Right lobe of liver (tissue), 6 donors: Measurements from ENCODE around the gene CNOT2. TPM values are rescaled to one million over a fixed set of nuclear protein-coding genes. Genes with fewer than 3 reads are reported as not detected.

Source experiments
- ATAC-seq, 4 donors: fragments of 200-7000 bp; cut with Tn5 transposase; one replicate each; pipeline ENCODE4 v1.9.1; 2020; ENCODE audit warnings: mild to moderate bottlenecking in 4 of 4, moderate library complexity in 4 of 4
- DNase-seq, 3 donors: peaks; one replicate each; pipeline ENCODE4 v3.0.0-alpha.2; 2020
- H3K27ac ChIP-seq, 3 donors: fragments of 200-600 bp; one replicate each; pipeline ENCODE4 v1.8.0; 2022
- H3K27me3 ChIP-seq, 2 donors: fragments of 200-600 bp; one replicate each; pipeline ENCODE4 v1.8.0; 2022
- H3K36me3 ChIP-seq, 4 donors: fragments of 200-600 bp; sonication (generic) in 1 of 4; one replicate each; pipeline versions ENCODE4 v1.5.1 to v1.8.0; 2017 to 2022; ENCODE audit warnings: control low read depth in 1 of 4
- H3K4me1 ChIP-seq, 4 donors: fragments of 200-600 bp; sonication (generic) in 1 of 4; one replicate each; pipeline versions ENCODE4 v1.5.1 to v1.8.0; 2017 to 2022; ENCODE audit warnings: control low read depth in 1 of 4
- H3K4me3 ChIP-seq, 3 donors: fragments of 200-600 bp; one replicate each; pipeline ENCODE4 v1.8.0; 2022
- H3K9me3 ChIP-seq, 4 donors: fragments of 200-600 bp; sonication (generic) in 1 of 4; one replicate each; pipeline versions ENCODE4 v1.5.1 to v1.8.0; 2017 to 2022; ENCODE audit warnings: control low read depth in 1 of 4
- POLR2A ChIP-seq: fragments of 450-650 bp; IDR thresholded peaks from one replicate; pipeline ENCODE4 v1.6.1; 2017; ENCODE audit warnings: antibody characterized with exemption, mild to moderate bottlenecking
- WGBS: methylation state at CpG from one replicate; pipeline ENCODE4 v1.1.6; 2018; ENCODE audit warnings: low coverage, low lambda C conversion rate; ENCODE audit not compliant: insufficient coverage; ENCODE audit errors: missing lambda C conversion rate; 5-methylcytosine and 5-hydroxymethylcytosine counted together
- intact Hi-C, 2 donors: fragments of 100-400 bp; cut with DNase I; formaldehyde crosslinking; loops; one replicate each; pipeline versions ENCODE4 v1.11.2 to v1.14.1; 2022
- total RNA-seq, 6 experiments: library from RNA; depleted of rRNA in 2 of 6; stranded (reverse); fragments of >200 nt in 2 of 6; fragmentation: NEBNext Ultra II Directional in 3 of 6; extraction: Animal tissue kit (Norgen Biotek cat#: 25700) in 3 of 6; gene quantifications; one replicate each; pipeline versions ENCODE4 v1.1.0 to v1.2.4, GENCODE V29; 2016 to 2023
- TF ChIP-seq, protein P1 (sequence below), 4 donors: fragments of 200-600 bp in 3 of 4; fragments of 450-650 bp in 1 of 4; IDR thresholded peaks; one replicate each; pipeline versions ENCODE4 v1.5.1 to v1.8.0; 2016 to 2022; ENCODE audit warnings: antibody characterized with exemption in 4 of 4, mild to moderate bottlenecking in 2 of 4
- donor health status: DM: no; HTN: yes; CAD: no.
- donor health status: DM: no; HTN: no; CAD: no.
- donor health status: DM: no; HTN: no; CAD: no.
- donor health status: DM: no; HTN: yes; CAD: no.
- donor health status: DM: no; HTN: yes; CAD: no.

The CNOT2 gene
- total RNA-seq, 6 experiments from 2014 or later: 24.6 to 65.9 (median 35.4) TPM

DNA sequence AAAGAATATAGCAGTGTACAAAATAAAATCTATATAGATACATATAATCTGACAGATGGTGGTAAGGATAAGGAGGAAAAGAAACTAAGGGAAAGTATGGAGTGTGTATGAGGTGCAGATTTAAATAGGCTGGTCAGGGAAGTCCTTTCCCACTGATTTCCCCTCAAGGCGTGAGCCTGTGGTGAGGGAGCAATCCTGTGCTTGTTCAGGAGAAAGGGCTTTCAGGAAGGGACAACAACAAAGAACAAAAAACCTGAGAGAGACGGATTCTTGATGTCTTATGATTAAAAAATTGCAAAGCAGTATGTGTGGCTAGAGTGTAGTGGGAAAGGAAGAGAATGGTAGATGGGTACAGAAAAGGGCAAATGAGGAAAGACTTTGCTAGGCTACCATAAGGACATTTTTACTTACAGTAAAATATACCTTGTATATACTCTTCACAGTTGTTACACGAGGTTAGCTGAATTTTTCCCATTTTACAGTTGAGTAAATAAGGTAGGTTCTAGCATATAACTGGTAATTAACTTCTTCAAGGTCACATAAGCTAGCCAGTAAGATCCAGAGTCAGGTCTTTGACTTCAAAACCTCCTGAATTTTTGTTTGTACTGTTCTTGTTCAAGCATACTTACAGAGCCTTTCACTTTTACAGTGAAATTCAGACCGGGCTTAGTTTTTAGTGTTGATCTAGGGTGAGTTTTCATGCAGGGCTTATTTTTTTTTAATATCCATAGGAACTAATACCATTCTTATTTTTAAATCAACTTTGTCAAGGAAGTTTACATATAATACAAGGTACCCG lies 15.6 kb downstream of the CNOT2 start:
- no peak for ATAC-seq
- peaks cover 0 to 21% (median 1%) of the 10 kb centered on the region in 4 donors for H3K4me1 ChIP-seq
- H3K9me3 ChIP-seq: no peaks in the 10 kb centered on the region
- no peaks in the 10 kb centered on the region for H3K36me3 ChIP-seq
- intact Hi-C loops: no loop called here
- no peak overlapping the region for H3K4me3 ChIP-seq
- WGBS: 48% methylated on average over 5 of the region's 5 CpGs
- DNase-seq: no peak
- no peaks in the 10 kb centered on the region for H3K27me3 ChIP-seq
- TF ChIP-seq, protein P1, sequence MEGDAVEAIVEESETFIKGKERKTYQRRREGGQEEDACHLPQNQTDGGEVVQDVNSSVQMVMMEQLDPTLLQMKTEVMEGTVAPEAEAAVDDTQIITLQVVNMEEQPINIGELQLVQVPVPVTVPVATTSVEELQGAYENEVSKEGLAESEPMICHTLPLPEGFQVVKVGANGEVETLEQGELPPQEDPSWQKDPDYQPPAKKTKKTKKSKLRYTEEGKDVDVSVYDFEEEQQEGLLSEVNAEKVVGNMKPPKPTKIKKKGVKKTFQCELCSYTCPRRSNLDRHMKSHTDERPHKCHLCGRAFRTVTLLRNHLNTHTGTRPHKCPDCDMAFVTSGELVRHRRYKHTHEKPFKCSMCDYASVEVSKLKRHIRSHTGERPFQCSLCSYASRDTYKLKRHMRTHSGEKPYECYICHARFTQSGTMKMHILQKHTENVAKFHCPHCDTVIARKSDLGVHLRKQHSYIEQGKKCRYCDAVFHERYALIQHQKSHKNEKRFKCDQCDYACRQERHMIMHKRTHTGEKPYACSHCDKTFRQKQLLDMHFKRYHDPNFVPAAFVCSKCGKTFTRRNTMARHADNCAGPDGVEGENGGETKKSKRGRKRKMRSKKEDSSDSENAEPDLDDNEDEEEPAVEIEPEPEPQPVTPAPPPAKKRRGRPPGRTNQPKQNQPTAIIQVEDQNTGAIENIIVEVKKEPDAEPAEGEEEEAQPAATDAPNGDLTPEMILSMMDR (IDR thresholded peaks at IDR 0.05): no peak
- TF ChIP-seq POLR2A: no peak
- no peak overlapping the region for H3K27ac ChIP-seq

DNA sequence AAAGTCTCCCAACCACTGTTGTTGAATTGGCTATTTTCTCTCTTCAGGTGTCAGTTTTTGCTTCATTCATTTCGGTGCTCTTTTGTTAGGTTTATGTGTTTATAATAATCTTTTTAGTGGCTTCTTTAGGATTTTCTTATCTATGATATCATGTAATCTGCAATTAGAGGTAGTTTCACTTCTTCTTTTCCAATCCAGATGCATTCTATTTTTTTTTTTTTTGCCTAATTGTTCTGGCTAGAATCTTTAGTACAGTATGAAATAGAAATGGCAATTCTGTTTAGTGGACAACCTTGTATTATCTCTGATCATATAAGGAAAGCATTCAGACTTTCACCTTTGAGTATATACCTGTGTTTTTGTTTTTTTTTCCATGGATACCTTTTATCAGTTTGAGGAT lies 17.4 kb downstream of the CNOT2 start:
- WGBS: 75% methylated on average over 1 of the region's 1 CpG
- intact Hi-C loops: no loop called here
- no peak for DNase-seq
- Histone ChIP-seq H3K27ac (no peak overlapping the region), H3K9me3 (no peaks in the 10 kb centered on the region), H3K4me1 (peaks cover 0 to 21% (median 1%) of the 10 kb centered on the region in 4 donors), H3K36me3 (no peaks in the 10 kb centered on the region), H3K4me3 (no peak overlapping the region), H3K27me3 (no peaks in the 10 kb centered on the region)
- no peak for ATAC-seq
- TF ChIP-seq POLR2A: no peak
- TF ChIP-seq, protein P1 (IDR thresholded peaks at IDR 0.05): no peak

DNA sequence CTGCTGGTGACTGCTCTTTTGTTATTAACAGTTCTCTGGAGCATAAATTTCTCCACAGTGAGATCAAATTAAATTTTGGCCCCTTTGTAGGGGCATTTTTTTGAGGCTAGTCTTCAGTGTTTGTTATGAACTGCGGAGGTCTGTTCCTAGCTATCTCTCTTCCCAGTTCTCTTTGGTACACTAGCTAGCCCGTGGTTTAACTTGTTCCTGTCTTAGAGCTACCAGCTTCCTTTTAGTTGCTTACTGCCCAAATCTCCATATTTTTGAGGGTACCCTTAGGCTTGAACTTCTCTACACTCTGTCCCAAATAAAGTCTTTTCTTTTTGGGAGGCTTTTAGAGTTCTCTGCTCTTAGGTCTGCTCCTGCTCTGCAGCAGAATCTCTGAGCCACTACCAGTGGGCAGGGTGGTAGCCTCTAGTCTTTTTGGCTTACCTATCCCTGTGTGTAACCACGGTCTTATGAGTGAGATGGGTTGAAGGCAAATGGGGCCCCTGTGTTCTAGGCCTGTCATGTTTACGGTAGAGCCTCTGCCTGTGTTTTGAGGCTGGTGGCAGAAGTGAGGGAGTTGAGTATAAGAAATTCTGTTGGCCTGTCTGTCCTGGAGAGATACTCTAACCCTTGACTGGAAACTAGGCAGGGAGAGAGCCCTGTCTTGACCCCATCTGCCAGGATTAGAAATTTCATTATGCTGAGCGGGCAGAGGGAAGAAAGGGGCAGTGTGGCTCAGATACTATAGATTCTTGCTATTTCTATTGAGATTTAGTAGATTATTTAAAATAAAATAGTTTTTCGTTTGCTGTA lies 21.0 kb downstream of the CNOT2 start:
- WGBS: 81% methylated on average over 5 of the region's 6 CpGs
- H3K27me3 ChIP-seq: no peaks in the 10 kb centered on the region
- H3K4me1 ChIP-seq: peaks cover 0 to 11% (median 0%) of the 10 kb centered on the region in 4 donors
- H3K36me3 ChIP-seq: no peaks in the 10 kb centered on the region
- no peak overlapping the region for H3K4me3 ChIP-seq
- H3K27ac ChIP-seq: no peak overlapping the region
- DNase-seq: no peak
- intact Hi-C loops: no loop called here
- no peaks in the 10 kb centered on the region for H3K9me3 ChIP-seq
- peak in 1 of 4 donors; percentile 28 for ATAC-seq
- TF ChIP-seq, protein P1 (IDR thresholded peaks at IDR 0.05): no peak
- no peak for TF ChIP-seq POLR2A

DNA sequence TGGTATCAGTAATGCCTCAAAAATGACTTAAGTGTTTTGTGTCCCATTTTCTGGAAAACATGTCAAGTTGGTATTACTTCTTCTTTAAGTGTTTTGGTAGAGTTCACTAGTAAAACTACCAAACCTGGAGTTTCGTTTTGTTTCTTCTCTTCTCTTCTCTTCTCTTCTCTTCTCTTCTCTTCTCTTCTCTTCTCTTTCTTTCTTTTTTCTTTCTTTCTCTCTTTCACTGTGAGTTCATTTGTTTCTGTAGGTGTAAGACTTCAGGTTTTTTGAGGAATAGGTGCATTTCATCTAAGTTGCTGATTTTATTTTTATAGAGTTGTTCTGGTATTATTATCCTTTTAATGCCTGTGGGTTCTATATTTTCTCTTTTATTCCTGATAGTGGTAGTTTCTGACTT lies 21.9 kb downstream of the CNOT2 start:
- intact Hi-C loops: no loop called here
- ATAC-seq (no peak), DNase-seq (no peak)
- Histone ChIP-seq H3K36me3 (no peaks in the 10 kb centered on the region), H3K4me1 (peaks cover 0 to 15% (median 3%) of the 10 kb centered on the region in 4 donors), H3K27me3 (no peaks in the 10 kb centered on the region), H3K9me3 (no peaks in the 10 kb centered on the region), H3K4me3 (no peak overlapping the region), H3K27ac (no peak overlapping the region)
- TF ChIP-seq, protein P1 (IDR thresholded peaks at IDR 0.05): no peak
- no peak for TF ChIP-seq POLR2A
- 67% methylated on average over 1 of the region's 1 CpG for WGBS
